ENCODE results near the gene CCDC152. TPM values are rescaled to one million over a fixed set of nuclear protein-coding genes. Genes with fewer than 3 reads are reported as not detected.

The CCDC152 gene
- total RNA-seq, 6 donors from 2014 or later, result 0.11 to 8.4 (median 0.58) TPM

GRCh38 chr5:42749020-42749419, 7.6 kb upstream of the CCDC152 start:
- Histone ChIP-seq H3K27ac (no peak overlapping the region), H3K9me3 (no peaks in the 10 kb centered on the region), H3K36me3 (no peaks in the 10 kb centered on the region), H3K4me1 (no peaks in the 10 kb centered on the region), H3K4me3 (no peak overlapping the region), H3K27me3 (no peaks in the 10 kb centered on the region)
- ATAC-seq (ENCODE audit: low FRiP score in 2 of 2) (no peak), DNase-seq (no peak)
- TF ChIP-seq POLR2AphosphoS5 (IDR thresholded peaks at IDR 0.05), result no peak
- no peak for TF ChIP-seq POLR2A (IDR thresholded peaks at IDR 0.05)
- TF ChIP-seq EP300 (IDR thresholded peaks at IDR 0.05), result no peak
- TF ChIP-seq, protein P1, sequence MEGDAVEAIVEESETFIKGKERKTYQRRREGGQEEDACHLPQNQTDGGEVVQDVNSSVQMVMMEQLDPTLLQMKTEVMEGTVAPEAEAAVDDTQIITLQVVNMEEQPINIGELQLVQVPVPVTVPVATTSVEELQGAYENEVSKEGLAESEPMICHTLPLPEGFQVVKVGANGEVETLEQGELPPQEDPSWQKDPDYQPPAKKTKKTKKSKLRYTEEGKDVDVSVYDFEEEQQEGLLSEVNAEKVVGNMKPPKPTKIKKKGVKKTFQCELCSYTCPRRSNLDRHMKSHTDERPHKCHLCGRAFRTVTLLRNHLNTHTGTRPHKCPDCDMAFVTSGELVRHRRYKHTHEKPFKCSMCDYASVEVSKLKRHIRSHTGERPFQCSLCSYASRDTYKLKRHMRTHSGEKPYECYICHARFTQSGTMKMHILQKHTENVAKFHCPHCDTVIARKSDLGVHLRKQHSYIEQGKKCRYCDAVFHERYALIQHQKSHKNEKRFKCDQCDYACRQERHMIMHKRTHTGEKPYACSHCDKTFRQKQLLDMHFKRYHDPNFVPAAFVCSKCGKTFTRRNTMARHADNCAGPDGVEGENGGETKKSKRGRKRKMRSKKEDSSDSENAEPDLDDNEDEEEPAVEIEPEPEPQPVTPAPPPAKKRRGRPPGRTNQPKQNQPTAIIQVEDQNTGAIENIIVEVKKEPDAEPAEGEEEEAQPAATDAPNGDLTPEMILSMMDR (IDR thresholded peaks at IDR 0.05), result no peak

DNA sequence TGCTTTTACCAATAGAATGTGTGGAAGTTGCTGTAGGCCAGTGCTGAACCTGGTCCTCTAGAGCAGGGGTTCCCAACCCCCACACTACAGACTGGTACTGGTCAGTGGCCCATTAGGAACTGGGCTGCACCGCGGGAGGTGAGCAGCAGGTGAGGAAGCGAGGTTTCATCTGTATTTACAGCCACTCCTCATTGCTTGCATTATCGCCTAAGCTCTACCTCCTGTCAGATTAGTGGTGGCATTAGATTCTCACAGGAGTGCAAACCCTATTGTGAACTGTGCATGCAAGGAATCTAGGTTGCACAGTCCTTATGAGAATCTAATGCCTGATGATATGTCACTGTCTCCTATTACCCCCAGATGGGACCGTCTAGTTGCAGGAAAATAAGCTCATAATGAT, 6.1 kb upstream of the CCDC152 start:
- peak in 1 of 2 donors; percentile 62 for ATAC-seq (ENCODE audit: low FRiP score in 2 of 2)
- WGBS, 2 donors, result 96 to 97% methylated on average over 5 of the region's 5 CpGs

GRCh38 chr5:42751044-42751443, 5.6 kb upstream of the CCDC152 start:
- H3K27me3 ChIP-seq, result no peaks in the 10 kb centered on the region
- ATAC-seq (ENCODE audit: low FRiP score in 2 of 2) (no peak), DNase-seq (peak in 1 of 2 donors; percentile 22)
- no peaks in the 10 kb centered on the region for H3K4me1 ChIP-seq
- no peaks in the 10 kb centered on the region for H3K36me3 ChIP-seq
- H3K27ac ChIP-seq, result no peak overlapping the region
- H3K4me3 ChIP-seq, result no peak overlapping the region
- TF ChIP-seq EP300 (IDR thresholded peaks at IDR 0.05), result no peak
- TF ChIP-seq, protein P1 (IDR thresholded peaks at IDR 0.05), result no peak
- TF ChIP-seq POLR2AphosphoS5 (IDR thresholded peaks at IDR 0.05), result no peak
- no peak for TF ChIP-seq POLR2A (IDR thresholded peaks at IDR 0.05)
- no peaks in the 10 kb centered on the region for H3K9me3 ChIP-seq
- 48 to 54% methylated on average over 5 of the region's 5 CpGs for WGBS, 2 donors

More for the DNA sequence above, 6.1 kb upstream of the CCDC152 start:
- DNase-seq, result no peak
- no peaks in the 10 kb centered on the region for H3K4me1 ChIP-seq
- H3K36me3 ChIP-seq, result no peaks in the 10 kb centered on the region
- no peak overlapping the region for H3K4me3 ChIP-seq
- no peaks in the 10 kb centered on the region for H3K27me3 ChIP-seq
- H3K27ac ChIP-seq, result no peak overlapping the region
- TF ChIP-seq, protein P1 (IDR thresholded peaks at IDR 0.05), result no peak
- TF ChIP-seq POLR2A (IDR thresholded peaks at IDR 0.05) (no peak), POLR2AphosphoS5 (IDR thresholded peaks at IDR 0.05) (no peak), EP300 (IDR thresholded peaks at IDR 0.05) (no peak)
- H3K9me3 ChIP-seq, result no peaks in the 10 kb centered on the region

GRCh38 chr5:42753099-42753498, 3.5 kb upstream of the CCDC152 start:
- H3K4me1 ChIP-seq, result peaks cover 0 to 6% (median 0%) of the 10 kb centered on the region in 4 donors
- H3K9me3 ChIP-seq, result no peaks in the 10 kb centered on the region
- H3K27ac ChIP-seq, result no peak overlapping the region
- no peaks in the 10 kb centered on the region for H3K27me3 ChIP-seq
- DNase-seq, result no peak
- no peak for ATAC-seq (ENCODE audit: low FRiP score in 2 of 2)
- 92 to 94% methylated on average over 3 of the region's 3 CpGs for WGBS, 2 donors
- no peak for TF ChIP-seq POLR2AphosphoS5 (IDR thresholded peaks at IDR 0.05)
- no peak for TF ChIP-seq POLR2A (IDR thresholded peaks at IDR 0.05)
- TF ChIP-seq, protein P1 (IDR thresholded peaks at IDR 0.05), result no peak
- no peak for TF ChIP-seq EP300 (IDR thresholded peaks at IDR 0.05)
- H3K36me3 ChIP-seq, result no peaks in the 10 kb centered on the region
- no peak overlapping the region for H3K4me3 ChIP-seq

GRCh38 chr5:42759456-42759855, 2.8 kb downstream of the CCDC152 start:
- ATAC-seq (ENCODE audit: low FRiP score in 2 of 2), result no peak

More at GRCh38 chr5:42759456-42759855, 2.8 kb downstream of the CCDC152 start:
- Histone ChIP-seq H3K4me3 (no peak overlapping the region), H3K9me3 (no peaks in the 10 kb centered on the region), H3K27ac (no peak overlapping the region), H3K27me3 (no peaks in the 10 kb centered on the region), H3K4me1 (peaks cover 0 to 6% (median 0%) of the 10 kb centered on the region in 4 donors), H3K36me3 (no peaks in the 10 kb centered on the region)
- no peak for DNase-seq
- TF ChIP-seq POLR2AphosphoS5 (IDR thresholded peaks at IDR 0.05) (no peak), POLR2A (IDR thresholded peaks at IDR 0.05) (no peak)
- TF ChIP-seq, protein P1 (IDR thresholded peaks at IDR 0.05), result no peak
- WGBS, 2 donors, result 56 to 85% methylated on average over 2 of the region's 2 CpGs
